HepG2 (cell line): ENCODE measurements around the gene CDC14B. TPM values are rescaled to one million over a fixed set of nuclear protein-coding genes. Genes with fewer than 3 reads are reported as not detected.

Experiments used
- ADNP ChIP-seq: sonication (generic); formaldehyde crosslinking; IDR thresholded peaks from 2 replicates; pipeline ENCODE4 v1.4.0; 2020; ENCODE audit warnings: missing genetic modification reagents
- AGO1 ChIP-seq: fragments of 200-400 bp; formaldehyde crosslinking; IDR thresholded peaks from 2 replicates; pipeline ENCODE4 v1.6.1; 2017; ENCODE audit warnings: mild to moderate bottlenecking, low read depth, low read length, moderate library complexity; ENCODE audit not compliant: poor library complexity, severe bottlenecking
- GATAD1 ChIP-seq: IDR thresholded peaks from 2 replicates; pipeline ENCODE4 v1.6.1; 2016; ENCODE audit warnings: missing genetic modification reagents, missing compliant biosample characterization
- JARID2 ChIP-seq: sonication (generic); formaldehyde crosslinking; IDR thresholded peaks from 2 replicates; pipeline ENCODE4 v1.8.1; 2023; ENCODE audit warnings: missing genetic modification reagents, inconsistent platforms; ENCODE audit not compliant: insufficient replicate concordance
- KMT2A ChIP-seq: sonication (generic); formaldehyde crosslinking; IDR thresholded peaks from 2 replicates; pipeline ENCODE4 v1.4.0; 2020; ENCODE audit warnings: missing genetic modification reagents
- MXI1 ChIP-seq: IDR thresholded peaks from 3 replicates; pipeline ENCODE4 v1.6.1; 2012; ENCODE audit warnings: low read depth, low read length, inconsistent platforms, borderline replicate concordance
- NFKBIZ ChIP-seq: IDR thresholded peaks from 2 replicates; pipeline ENCODE4 v1.6.1; 2018; ENCODE audit warnings: missing genetic modification reagents, missing compliant biosample characterization
- NR2C2 ChIP-seq: sonication (generic); formaldehyde crosslinking; IDR thresholded peaks from 2 replicates; pipeline ENCODE4 v1.4.0; 2020; ENCODE audit warnings: missing genetic modification reagents, mild to moderate bottlenecking, moderate library complexity, borderline replicate concordance
- RAD51 ChIP-seq: fragments of 450-650 bp; IDR thresholded peaks from 2 replicates; pipeline ENCODE4 v1.6.1; 2016; ENCODE audit warnings: borderline replicate concordance
- SRSF4 ChIP-seq: fragments of 200-400 bp; formaldehyde crosslinking; IDR thresholded peaks from one replicate; pipeline ENCODE4 v1.6.1; 2018; ENCODE audit warnings: mild to moderate bottlenecking, low read depth, low read length, moderate library complexity; ENCODE audit not compliant: poor library complexity, severe bottlenecking
- TCF7L2 ChIP-seq: IDR thresholded peaks from 2 replicates; pipeline ENCODE4 v1.6.1; 2011; ENCODE audit warnings: mild to moderate bottlenecking, low read depth, low read length, moderate library complexity
- YY1 ChIP-seq: IDR thresholded peaks from 2 replicates; pipeline ENCODE4 v1.6.1; 2011; ENCODE audit warnings: low read length, low read depth, moderate library complexity, mild to moderate bottlenecking; ENCODE audit not compliant: insufficient read depth, insufficient replicate concordance
- ZIK1 ChIP-seq: sonication (generic); formaldehyde crosslinking; IDR thresholded peaks from 2 replicates; pipeline ENCODE4 v1.5.0; 2020; ENCODE audit warnings: mild to moderate bottlenecking, low read depth, missing genetic modification reagents, borderline replicate concordance
- ZNF430 ChIP-seq: sonication (generic); formaldehyde crosslinking; IDR thresholded peaks from 2 replicates; pipeline ENCODE4 v1.9.0; 2021; ENCODE audit warnings: mild to moderate bottlenecking, missing genetic modification reagents
- ZNF564 ChIP-seq: sonication (generic); formaldehyde crosslinking; IDR thresholded peaks from 2 replicates; pipeline ENCODE4 v1.8.1; 2023; ENCODE audit warnings: mild to moderate bottlenecking, missing genetic modification reagents
- ZNF703 ChIP-seq: sonication (generic); formaldehyde crosslinking; IDR thresholded peaks from 2 replicates; pipeline ENCODE4 v1.5.1; 2020; ENCODE audit warnings: missing genetic modification reagents, mild to moderate bottlenecking, moderate library complexity, borderline replicate concordance
- ZZZ3 ChIP-seq: sonication (generic); formaldehyde crosslinking; IDR thresholded peaks from 2 replicates; pipeline ENCODE4 v1.4.0; 2020; ENCODE audit warnings: missing genetic modification reagents, mild to moderate bottlenecking, borderline replicate concordance
- polyA plus RNA-seq, 8 experiments: library from polyadenylated mRNA; depleted of rRNA in 3 of 8; stranded (reverse) in 7 of 8; unstranded in 1 of 8; fragments of >200 nt; fragmentation: Illumina TruSeq in 4 of 8; extraction: Trizol in 4 of 8; gene quantifications; 2 replicates each; pipeline versions ENCODE4 v1.2.1 to v1.2.3, GENCODE V29; 2011 to 2016; ENCODE audit warnings: low read depth in 4 of 8, missing spikeins in 1 of 8, mixed read lengths in 1 of 8; ENCODE audit not compliant: insufficient read depth in 1 of 8
- total RNA-seq, 5 experiments: library from RNA; depleted of rRNA; stranded (reverse); fragments of >200 nt; fragmentation: Illumina TruSeq; extraction: Trizol; gene quantifications; 2 replicates each; pipeline ENCODE4 v1.2.3, GENCODE V29; 2016; ENCODE audit warnings: low read depth in 1 of 5
- TF ChIP-seq, protein P1 (sequence below): sonication (generic); formaldehyde crosslinking; conservative IDR thresholded peaks from 2 replicates; pipeline ENCODE4 v1.5.0; 2020; ENCODE audit warnings: missing genetic modification reagents
- TF ChIP-seq, protein P2 (sequence below): sonication (generic); formaldehyde crosslinking; conservative IDR thresholded peaks from 2 replicates; pipeline ENCODE4 v1.8.0; 2022; ENCODE audit warnings: missing genetic modification reagents
- TF ChIP-seq, protein P3 (sequence below): sonication (generic); formaldehyde crosslinking; IDR thresholded peaks from 2 replicates; pipeline ENCODE4 v1.8.0; 2022; ENCODE audit warnings: mild to moderate bottlenecking, missing genetic modification reagents, borderline replicate concordance
- TF ChIP-seq, protein P4 (sequence below): IDR thresholded peaks from 2 replicates; pipeline ENCODE4 v1.6.1; 2016; ENCODE audit warnings: mild to moderate bottlenecking
- TF ChIP-seq, protein P5 (sequence below): sonication (generic); formaldehyde crosslinking; IDR thresholded peaks from 2 replicates; pipeline ENCODE4 v1.5.0; 2020; ENCODE audit warnings: missing genetic modification reagents

Gene CDC14B
- total and polyA plus RNA-seq, 2 of the 13 experiments (the other 11 are each of a cell fraction or from before 2014, with no cell fraction given): 25.8 to 33.3 TPM

DNA sequence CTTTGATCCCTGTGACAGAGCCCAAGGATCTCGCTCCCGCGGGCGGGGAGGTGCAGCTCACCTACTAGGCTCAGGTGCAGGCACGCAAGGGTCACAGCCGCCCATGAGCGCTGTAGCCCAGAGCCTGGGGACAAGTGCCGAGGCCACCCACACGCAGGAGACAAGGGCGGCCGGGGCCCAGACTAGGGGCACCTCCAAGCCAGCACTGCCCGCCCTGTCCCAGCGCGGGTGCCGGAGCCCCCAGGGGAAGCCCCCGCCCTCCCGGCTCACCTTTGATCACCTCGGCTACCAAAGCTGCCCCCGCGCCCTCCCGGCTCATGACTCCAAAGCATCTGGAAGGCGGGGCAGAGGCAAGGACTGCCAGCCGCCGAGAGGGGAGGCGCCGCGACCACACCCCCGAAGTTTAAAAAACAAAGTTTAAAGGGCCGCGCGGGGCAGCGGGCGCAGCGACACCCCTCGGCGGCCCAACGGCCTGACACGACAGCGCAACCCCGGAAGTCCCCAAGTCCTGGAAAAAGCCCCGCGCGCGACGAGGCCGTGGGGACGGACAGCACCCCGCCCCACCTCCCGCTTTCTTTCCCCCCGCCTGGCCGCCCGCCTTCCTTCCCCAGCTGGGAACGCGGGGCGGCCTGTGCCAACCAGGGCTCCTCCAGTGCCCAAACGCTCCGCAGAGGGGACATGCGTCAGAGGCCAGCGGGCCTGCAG, 53.0 kb downstream of the CDC14B start (continued):
- no peak for TF ChIP-seq ADNP (CRISPR knock-in tag)
- no peak for TF ChIP-seq SRSF4
- TF ChIP-seq TCF7L2: no peak
- TF ChIP-seq, protein P1, sequence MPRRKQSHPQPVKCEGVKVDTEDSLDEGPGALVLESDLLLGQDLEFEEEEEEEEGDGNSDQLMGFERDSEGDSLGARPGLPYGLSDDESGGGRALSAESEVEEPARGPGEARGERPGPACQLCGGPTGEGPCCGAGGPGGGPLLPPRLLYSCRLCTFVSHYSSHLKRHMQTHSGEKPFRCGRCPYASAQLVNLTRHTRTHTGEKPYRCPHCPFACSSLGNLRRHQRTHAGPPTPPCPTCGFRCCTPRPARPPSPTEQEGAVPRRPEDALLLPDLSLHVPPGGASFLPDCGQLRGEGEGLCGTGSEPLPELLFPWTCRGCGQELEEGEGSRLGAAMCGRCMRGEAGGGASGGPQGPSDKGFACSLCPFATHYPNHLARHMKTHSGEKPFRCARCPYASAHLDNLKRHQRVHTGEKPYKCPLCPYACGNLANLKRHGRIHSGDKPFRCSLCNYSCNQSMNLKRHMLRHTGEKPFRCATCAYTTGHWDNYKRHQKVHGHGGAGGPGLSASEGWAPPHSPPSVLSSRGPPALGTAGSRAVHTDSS (CRISPR knock-in tag): no peak
- TF ChIP-seq ZNF703 (CRISPR knock-in tag): peak; percentile 81; the same call in 1 of the 2 replicates
- TF ChIP-seq ZNF430 (CRISPR knock-in tag): peak; percentile 68; the same call in 1 of the 2 replicates
- TF ChIP-seq JARID2 (CRISPR knock-in tag): no peak
- TF ChIP-seq, protein P2, sequence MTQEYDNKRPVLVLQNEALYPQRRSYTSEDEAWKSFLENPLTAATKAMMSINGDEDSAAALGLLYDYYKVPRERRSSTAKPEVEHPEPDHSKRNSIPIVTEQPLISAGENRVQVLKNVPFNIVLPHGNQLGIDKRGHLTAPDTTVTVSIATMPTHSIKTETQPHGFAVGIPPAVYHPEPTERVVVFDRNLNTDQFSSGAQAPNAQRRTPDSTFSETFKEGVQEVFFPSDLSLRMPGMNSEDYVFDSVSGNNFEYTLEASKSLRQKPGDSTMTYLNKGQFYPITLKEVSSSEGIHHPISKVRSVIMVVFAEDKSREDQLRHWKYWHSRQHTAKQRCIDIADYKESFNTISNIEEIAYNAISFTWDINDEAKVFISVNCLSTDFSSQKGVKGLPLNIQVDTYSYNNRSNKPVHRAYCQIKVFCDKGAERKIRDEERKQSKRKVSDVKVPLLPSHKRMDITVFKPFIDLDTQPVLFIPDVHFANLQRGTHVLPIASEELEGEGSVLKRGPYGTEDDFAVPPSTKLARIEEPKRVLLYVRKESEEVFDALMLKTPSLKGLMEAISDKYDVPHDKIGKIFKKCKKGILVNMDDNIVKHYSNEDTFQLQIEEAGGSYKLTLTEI (CRISPR knock-in tag): no peak
- TF ChIP-seq YY1: peak; percentile 5
- peak; percentile 91 for TF ChIP-seq KMT2A (CRISPR knock-in tag)
- no peak; the same call in 1 of the 2 replicates for TF ChIP-seq ZZZ3
- TF ChIP-seq NFKBIZ: peak; percentile 44; the same call in 1 of the 2 replicates
- TF ChIP-seq AGO1: peak; percentile 27
- TF ChIP-seq, protein P3, sequence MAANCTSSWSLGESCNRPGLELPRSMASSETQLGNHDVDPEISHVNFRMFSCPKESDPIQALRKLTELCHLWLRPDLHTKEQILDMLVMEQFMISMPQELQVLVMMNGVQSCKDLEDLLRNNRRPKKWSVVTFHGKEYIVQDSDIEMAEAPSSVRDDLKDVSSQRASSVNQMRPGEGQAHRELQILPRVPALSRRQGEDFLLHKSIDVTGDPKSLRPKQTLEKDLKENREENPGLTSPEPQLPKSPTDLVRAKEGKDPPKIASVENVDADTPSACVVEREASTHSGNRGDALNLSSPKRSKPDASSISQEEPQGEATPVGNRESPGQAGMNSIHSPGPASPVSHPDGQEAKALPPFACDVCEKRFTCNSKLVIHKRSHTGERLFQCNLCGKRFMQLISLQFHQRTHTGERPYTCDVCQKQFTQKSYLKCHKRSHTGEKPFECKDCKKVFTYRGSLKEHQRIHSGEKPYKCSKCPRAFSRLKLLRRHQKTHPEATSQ: no peak; the same call in 1 of the 2 replicates
- TF ChIP-seq ZIK1: no peak; the same call in 1 of the 2 replicates
- TF ChIP-seq RAD51: no peak
- TF ChIP-seq GATAD1: peak; percentile 46; the same call in 1 of the 2 replicates
- TF ChIP-seq NR2C2: peak; percentile 73
- peak; percentile 39; the same call in 1 of the 3 replicates for TF ChIP-seq MXI1
- TF ChIP-seq, protein P4, sequence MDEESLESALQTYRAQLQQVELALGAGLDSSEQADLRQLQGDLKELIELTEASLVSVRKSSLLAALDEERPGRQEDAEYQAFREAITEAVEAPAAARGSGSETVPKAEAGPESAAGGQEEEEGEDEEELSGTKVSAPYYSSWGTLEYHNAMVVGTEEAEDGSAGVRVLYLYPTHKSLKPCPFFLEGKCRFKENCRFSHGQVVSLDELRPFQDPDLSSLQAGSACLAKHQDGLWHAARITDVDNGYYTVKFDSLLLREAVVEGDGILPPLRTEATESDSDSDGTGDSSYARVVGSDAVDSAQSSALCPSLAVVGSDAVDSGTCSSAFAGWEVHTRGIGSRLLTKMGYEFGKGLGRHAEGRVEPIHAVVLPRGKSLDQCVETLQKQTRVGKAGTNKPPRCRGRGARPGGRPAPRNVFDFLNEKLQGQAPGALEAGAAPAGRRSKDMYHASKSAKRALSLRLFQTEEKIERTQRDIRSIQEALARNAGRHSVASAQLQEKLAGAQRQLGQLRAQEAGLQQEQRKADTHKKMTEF (CRISPR knock-in tag): peak; percentile 87
- TF ChIP-seq, protein P5, sequence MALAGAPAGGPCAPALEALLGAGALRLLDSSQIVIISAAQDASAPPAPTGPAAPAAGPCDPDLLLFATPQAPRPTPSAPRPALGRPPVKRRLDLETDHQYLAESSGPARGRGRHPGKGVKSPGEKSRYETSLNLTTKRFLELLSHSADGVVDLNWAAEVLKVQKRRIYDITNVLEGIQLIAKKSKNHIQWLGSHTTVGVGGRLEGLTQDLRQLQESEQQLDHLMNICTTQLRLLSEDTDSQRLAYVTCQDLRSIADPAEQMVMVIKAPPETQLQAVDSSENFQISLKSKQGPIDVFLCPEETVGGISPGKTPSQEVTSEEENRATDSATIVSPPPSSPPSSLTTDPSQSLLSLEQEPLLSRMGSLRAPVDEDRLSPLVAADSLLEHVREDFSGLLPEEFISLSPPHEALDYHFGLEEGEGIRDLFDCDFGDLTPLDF: peak; percentile 58
- no peak for TF ChIP-seq ZNF564
